A549 (cell line): Measurements from ENCODE around the gene ARHGEF3. TPM values are rescaled to one million over a fixed set of nuclear protein-coding genes. Genes with fewer than 3 reads are reported as not detected.

ENCODE experiments used
- ATAC-seq, 2 experiments: fragments of 200-7000 bp in 1 of 2; fragments of >200 bp in 1 of 2; cut with Nextera tagmentation in 1 of 2; cut with Tn5 transposase in 1 of 2; 3 replicates each; pipeline versions ENCODE4 v1.8.0 to v1.9.1; 2018 to 2020; ENCODE audit warnings: mild to moderate bottlenecking in 1 of 2, moderate library complexity in 1 of 2
- CTCF ChIA-PET: fragments of 300-600 bp; sonication (Branson Sonifier 250); formaldehyde crosslinking; extraction: SDS; loops from one replicate; lab custom pipeline; 2021; ENCODE audit warnings: antibody characterized with exemption, inconsistent platforms; lab: Yijun Ruan, JAX
- POLR2A ChIA-PET: fragments of 350-600 bp; formaldehyde crosslinking; extraction: SDS; loops from one replicate; lab custom pipeline; 2021; ENCODE audit warnings: antibody characterized with exemption, inconsistent platforms; lab: Yijun Ruan, JAX
- DNase-seq, 2 experiments: peaks; one replicate each; pipeline versions ENCODE4 v3.0.0 to v3.0.0-alpha.2; 2011 to 2016; ENCODE audit warnings: low read depth in 1 of 2, low spot score in 1 of 2
- FAIRE-seq: peaks from 2 replicates; lab custom pipeline; 2011; peaks lifted over from hg19 to GRCh38; lab: Jason Lieb, UNC
- H3K27ac ChIP-seq, 2 experiments: fragments of >200 bp; sonication (Bioruptor Twin); formaldehyde crosslinking; 3 replicates each; pipeline ENCODE4 v1.5.1; 2016 to 2017
- H3K4me1 ChIP-seq: fragments of >200 bp; sonication (Bioruptor Twin); formaldehyde crosslinking; 3 replicates; pipeline ENCODE4 v1.6.1; 2016
- H3K4me2 ChIP-seq: fragments of >200 bp; sonication (Bioruptor Twin); formaldehyde crosslinking; 3 replicates; pipeline ENCODE4 v1.6.1; 2016
- H3K4me3 ChIP-seq: fragments of >200 bp; sonication (Bioruptor Twin); formaldehyde crosslinking; 3 replicates; pipeline ENCODE4 v1.5.1; 2016
- H3K9me3 ChIP-seq: fragments of >200 bp; sonication (Bioruptor Twin); formaldehyde crosslinking; 3 replicates; pipeline ENCODE4 v1.6.1; 2016
- CBX2 ChIP-seq: fragments of 200-600 bp; sonication (generic); IDR thresholded peaks from 2 replicates; pipeline ENCODE4 v1.6.1; 2016; ENCODE audit warnings: low read depth, mild to moderate bottlenecking, borderline replicate concordance
- CBX8 ChIP-seq: fragments of 200-600 bp; sonication (generic); IDR thresholded peaks from 2 replicates; pipeline ENCODE4 v1.6.1; 2016
- CEBPB ChIP-seq, 2 experiments: fragments of >200 bp in 1 of 2; sonication (Bioruptor Twin) in 1 of 2; formaldehyde crosslinking in 1 of 2; IDR thresholded peaks; 2 replicates each; pipeline ENCODE4 v1.6.1; 2012 to 2016
- CHD4 ChIP-seq: fragments of 200-600 bp; sonication (generic); IDR thresholded peaks from 2 replicates; pipeline ENCODE4 v1.6.1; 2016; ENCODE audit warnings: antibody characterized with exemption, mild to moderate bottlenecking, borderline replicate concordance
- EHMT2 ChIP-seq: fragments of 200-600 bp; sonication (generic); IDR thresholded peaks from 2 replicates; pipeline ENCODE4 v1.6.1; 2016; ENCODE audit warnings: antibody characterized with exemption, low read depth, mild to moderate bottlenecking, moderate library complexity
- EP300 ChIP-seq, 2 experiments: fragments of >200 bp; sonication (Bioruptor Twin); formaldehyde crosslinking; IDR thresholded peaks; 2 replicates in 1 of 2; 3 replicates in 1 of 2; pipeline ENCODE4 v1.6.1; 2016 to 2017
- ESRRA ChIP-seq: fragments of 150-350 bp; IDR thresholded peaks from 2 replicates; pipeline ENCODE4 v1.6.1; 2014; ENCODE audit warnings: mild to moderate bottlenecking, low read length, borderline replicate concordance
- FOSB ChIP-seq: fragments of 250-450 bp; sonication (Bioruptor Pico); IDR thresholded peaks from 2 replicates; pipeline ENCODE4 v1.5.0; 2020; ENCODE audit warnings: mild to moderate bottlenecking, moderate library complexity
- HDAC2 ChIP-seq: fragments of 200-600 bp; sonication (generic); IDR thresholded peaks from 2 replicates; pipeline ENCODE4 v1.6.1; 2016
- KDM5A ChIP-seq: fragments of 200-600 bp; sonication (generic); IDR thresholded peaks from 2 replicates; pipeline ENCODE4 v1.6.1; 2016; ENCODE audit warnings: antibody characterized with exemption, mild to moderate bottlenecking
- MAFK ChIP-seq: fragments of 450-650 bp; IDR thresholded peaks from 2 replicates; pipeline ENCODE4 v1.6.1; 2014; ENCODE audit not compliant: partially characterized antibody
- MYC ChIP-seq: IDR thresholded peaks from 2 replicates; pipeline ENCODE4 v1.6.1; 2012; ENCODE audit warnings: mild to moderate bottlenecking, inconsistent platforms, low read length, improper control_type of control experiment, borderline replicate concordance
- NFE2L2 ChIP-seq: fragments of 150-350 bp; conservative IDR thresholded peaks from 2 replicates; pipeline ENCODE4 v1.6.1; 2014; ENCODE audit warnings: low read length
- NPAS2 ChIP-seq: fragments of 250-450 bp; sonication (Bioruptor Pico); IDR thresholded peaks from 2 replicates; pipeline ENCODE4 v1.8.0; 2022; ENCODE audit warnings: mild to moderate bottlenecking, moderate library complexity, borderline replicate concordance
- PHF8 ChIP-seq: fragments of 200-600 bp; sonication (generic); IDR thresholded peaks from 2 replicates; pipeline ENCODE4 v1.6.1; 2016; ENCODE audit warnings: low read depth, mild to moderate bottlenecking, antibody characterized with exemption, moderate library complexity, borderline replicate concordance
- RNF2 ChIP-seq: fragments of 200-600 bp; sonication (generic); IDR thresholded peaks from 2 replicates; pipeline ENCODE4 v1.6.1; 2016; ENCODE audit warnings: low read depth, mild to moderate bottlenecking, antibody characterized with exemption, moderate library complexity, borderline replicate concordance
- SMC3 ChIP-seq: fragments of >200 bp; sonication (Bioruptor Twin); formaldehyde crosslinking; IDR thresholded peaks from 3 replicates; pipeline ENCODE4 v1.6.1; 2018; ENCODE audit warnings: inconsistent platforms
- TFCP2L1 ChIP-seq: fragments of 250-450 bp; sonication (Bioruptor Pico); IDR thresholded peaks from 2 replicates; pipeline ENCODE4 v1.5.0; 2021; ENCODE audit warnings: mild to moderate bottlenecking
- ZSCAN20 ChIP-seq: fragments of 250-450 bp; sonication (Bioruptor Pico); IDR thresholded peaks from 2 replicates; pipeline ENCODE4 v1.8.0; 2022; ENCODE audit warnings: mild to moderate bottlenecking, moderate library complexity
- WGBS: methylation state at CpG from one replicate; pipeline ENCODE4 v1.1.6; 2017; ENCODE audit errors: missing lambda C conversion rate; 5-methylcytosine and 5-hydroxymethylcytosine counted together
- polyA plus RNA-seq, 4 experiments: library from polyadenylated mRNA; depleted of rRNA in 3 of 4; stranded (reverse); fragments of >200 nt; fragmentation: RNase III in 1 of 4; extraction: RNeasy Plus Mini Kit Qiagen cat#74134 plus additional on column Dnase treatment in 1 of 4; gene quantifications; 2 replicates in 3 of 4; 3 replicates in 1 of 4; pipeline ENCODE4 v1.2.3, GENCODE V29; 2011 to 2017
- TF ChIP-seq, protein P1 (sequence below): IDR thresholded peaks from 2 replicates; pipeline ENCODE4 v1.6.1; 2012
- TF ChIP-seq, protein P2 (sequence below): fragments of 450-650 bp; IDR thresholded peaks from 2 replicates; pipeline ENCODE4 v1.6.1; 2014; ENCODE audit warnings: antibody characterized with exemption
- TF ChIP-seq, protein P3 (sequence below): IDR thresholded peaks from 2 replicates; pipeline ENCODE4 v1.6.1; 2012

ARHGEF3 gene
- polyA plus RNA-seq, 2 of the 4 experiments (the other 2 are of a cell fraction): 7.3 to 10.6 TPM

DNA sequence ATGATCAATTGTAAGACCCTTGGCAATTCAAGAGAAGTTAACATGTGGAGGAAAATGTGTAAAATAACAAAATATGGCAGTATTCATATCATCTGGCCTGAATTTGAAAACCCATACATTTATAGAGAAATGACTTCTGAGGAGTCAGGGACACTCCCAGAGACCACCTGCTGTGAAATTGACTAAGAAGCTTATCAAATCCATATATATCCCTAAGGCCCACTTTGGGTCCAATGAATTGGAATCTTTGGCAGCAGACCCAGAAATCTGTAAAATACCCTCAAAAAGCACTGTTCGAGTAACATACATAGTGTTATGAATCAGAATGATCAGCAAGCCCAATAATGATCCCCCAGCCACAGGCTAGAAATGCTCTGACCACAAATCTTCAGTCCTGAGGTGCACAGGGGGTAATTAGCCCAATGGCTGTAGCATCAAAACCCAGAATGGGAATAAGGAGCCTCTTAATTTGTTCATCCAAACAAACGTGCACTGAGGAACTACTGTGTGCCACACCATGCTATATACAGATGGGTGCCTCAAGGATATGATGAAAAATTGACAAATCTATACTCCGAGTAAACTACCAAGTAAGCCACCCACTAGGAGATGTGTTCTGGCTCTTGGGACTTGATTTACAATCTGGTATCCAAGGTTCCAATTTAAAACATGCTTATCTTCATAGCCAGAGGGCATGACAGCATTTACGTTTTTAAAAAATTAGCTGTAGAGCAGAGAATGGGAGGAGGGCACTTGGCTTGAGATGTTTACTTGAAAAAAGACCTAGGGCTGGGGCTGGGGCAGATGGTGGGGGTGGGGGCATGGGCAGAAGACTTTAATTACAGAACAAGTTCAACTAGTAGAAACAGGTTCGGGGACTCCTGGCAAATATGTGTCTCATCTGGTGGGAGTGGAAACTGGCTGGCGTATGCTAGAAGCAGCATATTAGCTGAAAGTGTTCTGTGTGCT, 9.1 kb upstream of the ARHGEF3 start:
- FAIRE-seq: no peak
- no peak for ATAC-seq
- no peak overlapping the region for H3K27ac ChIP-seq
- 58% methylated on average over 6 of the region's 6 CpGs for WGBS
- no peak overlapping the region for H3K4me2 ChIP-seq
- H3K4me1 ChIP-seq: peaks cover 3% of the 10 kb centered on the region; the same call in 1 of the 3 replicates
- ChIA-PET CTCF (interaction anchor here (0.7 to 2.4 kb wide), 5 partner anchors 9 to 178 kb away, joined by 3 to 8 read pairs (median 5); partner anchors contain the start of gene ARHGEF3), POLR2A (no interaction called here)
- no peaks in the 10 kb centered on the region for H3K9me3 ChIP-seq
- TF ChIP-seq EP300 (IDR thresholded peaks at IDR 0.05): no peak
- no peak for TF ChIP-seq CHD4
- TF ChIP-seq, protein P1, sequence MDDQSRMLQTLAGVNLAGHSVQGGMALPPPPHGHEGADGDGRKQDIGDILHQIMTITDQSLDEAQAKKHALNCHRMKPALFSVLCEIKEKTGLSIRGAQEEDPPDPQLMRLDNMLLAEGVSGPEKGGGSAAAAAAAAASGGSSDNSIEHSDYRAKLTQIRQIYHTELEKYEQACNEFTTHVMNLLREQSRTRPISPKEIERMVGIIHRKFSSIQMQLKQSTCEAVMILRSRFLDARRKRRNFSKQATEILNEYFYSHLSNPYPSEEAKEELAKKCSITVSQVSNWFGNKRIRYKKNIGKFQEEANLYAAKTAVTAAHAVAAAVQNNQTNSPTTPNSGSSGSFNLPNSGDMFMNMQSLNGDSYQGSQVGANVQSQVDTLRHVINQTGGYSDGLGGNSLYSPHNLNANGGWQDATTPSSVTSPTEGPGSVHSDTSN: no peak
- TF ChIP-seq, protein P2, sequence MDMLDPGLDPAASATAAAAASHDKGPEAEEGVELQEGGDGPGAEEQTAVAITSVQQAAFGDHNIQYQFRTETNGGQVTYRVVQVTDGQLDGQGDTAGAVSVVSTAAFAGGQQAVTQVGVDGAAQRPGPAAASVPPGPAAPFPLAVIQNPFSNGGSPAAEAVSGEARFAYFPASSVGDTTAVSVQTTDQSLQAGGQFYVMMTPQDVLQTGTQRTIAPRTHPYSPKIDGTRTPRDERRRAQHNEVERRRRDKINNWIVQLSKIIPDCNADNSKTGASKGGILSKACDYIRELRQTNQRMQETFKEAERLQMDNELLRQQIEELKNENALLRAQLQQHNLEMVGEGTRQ: no peak
- no peak for TF ChIP-seq ESRRA
- TF ChIP-seq TFCP2L1 (CRISPR knock-in tag): no peak
- TF ChIP-seq CBX2: no peak
- TF ChIP-seq ZSCAN20 (CRISPR knock-in tag): no peak
- no peak for TF ChIP-seq EHMT2
- no peak for TF ChIP-seq FOSB
- no peak for DNase-seq
- no peak overlapping the region for H3K4me3 ChIP-seq

DNA sequence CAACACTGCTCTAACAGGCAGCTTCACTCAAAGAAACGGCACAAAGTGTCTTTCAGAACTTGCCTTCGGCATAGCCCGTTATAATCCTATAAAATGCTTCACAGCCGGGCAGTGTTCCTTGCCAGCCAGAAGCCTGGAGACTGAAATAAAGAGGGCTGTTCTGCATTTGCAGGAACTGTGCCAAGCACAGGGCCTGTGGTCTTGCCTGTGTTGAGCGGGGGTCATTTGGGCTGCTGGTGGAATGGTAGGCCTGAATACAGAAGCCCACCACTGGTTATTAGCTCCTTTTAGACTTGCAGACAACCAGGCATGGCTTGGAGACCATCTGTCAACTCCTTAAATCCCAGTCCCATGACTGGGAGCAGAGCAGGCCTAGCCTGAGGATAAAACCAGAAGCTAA, 4.7 kb upstream of the ARHGEF3 start:
- CTCF ChIA-PET: interaction anchor here (0.6 to 1.9 kb wide), 4 partner anchors 12 to 260 kb away, joined by 3 to 7 read pairs (median 4); no protein-coding TSS in a partner anchor
- Histone ChIP-seq H3K9me3 (no peaks in the 10 kb centered on the region), H3K4me2 (no peak overlapping the region), H3K4me1 (no peaks in the 10 kb centered on the region), H3K27ac (no peak overlapping the region), H3K4me3 (no peak overlapping the region)
- ATAC-seq (no peak), DNase-seq (no peak), FAIRE-seq (no peak)
- TF ChIP-seq SMC3 (no peak), PHF8 (no peak), MAFK (no peak), CBX8 (no peak)
- 97% methylated on average over 5 of the region's 5 CpGs for WGBS
- POLR2A ChIA-PET: no interaction called here

DNA sequence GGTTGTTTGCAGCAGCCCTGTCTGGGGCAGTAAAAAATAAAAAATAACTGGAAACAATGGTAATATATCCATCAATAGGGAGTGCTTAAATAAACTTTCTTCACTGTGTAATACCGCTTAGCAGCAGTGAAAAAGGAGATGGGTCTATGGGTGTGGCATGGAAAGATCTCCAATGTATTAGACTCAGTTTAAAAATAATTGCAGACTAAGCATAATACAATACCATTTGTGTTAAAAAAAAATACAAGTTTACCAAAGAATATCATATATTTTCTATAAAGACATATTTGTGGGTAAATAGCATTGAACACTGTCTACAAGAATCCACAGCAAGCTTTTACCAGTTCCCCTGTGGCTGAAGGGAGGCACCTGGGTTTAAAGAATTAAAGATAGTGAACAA, 1.0 kb upstream of the ARHGEF3 start:
- ATAC-seq (no peak), DNase-seq (no peak), FAIRE-seq (no peak)
- Histone ChIP-seq H3K4me3 (no peak overlapping the region), H3K4me1 (no peaks in the 10 kb centered on the region), H3K27ac (no peak overlapping the region; a peak in 1 of 6 replicates), H3K9me3 (no peaks in the 10 kb centered on the region), H3K4me2 (peak overlapping the region; percentile 93)
- WGBS: 86% methylated on average over 1 of the region's 1 CpG
- ChIA-PET CTCF (interaction anchor here (1.3 to 7.8 kb wide), 7 partner anchors 8 to 186 kb away, joined by 5 to 55 read pairs (median 7); no protein-coding TSS in a partner anchor), POLR2A (no interaction called here)
- TF ChIP-seq HDAC2 (no peak), MAFK (peak; percentile 76)

DNA sequence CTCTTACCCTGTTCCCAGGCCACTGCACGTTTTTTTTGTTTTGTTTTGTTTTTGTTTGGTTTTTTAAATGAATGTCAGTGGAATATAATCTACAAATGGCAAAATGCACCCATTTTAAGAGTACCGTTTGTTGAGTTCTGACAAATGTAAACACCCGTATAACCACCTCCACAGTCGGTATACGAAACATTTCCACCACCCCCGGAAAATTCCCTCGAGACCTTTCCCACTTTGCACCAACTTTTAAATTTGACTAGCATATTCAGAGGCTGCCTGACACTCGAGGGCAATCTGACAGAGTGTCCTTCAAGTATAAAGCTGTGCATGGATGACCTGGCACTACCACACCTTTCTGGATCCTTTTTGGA, 613 bp upstream of the ARHGEF3 start:
- CTCF ChIA-PET: interaction anchor here (0.7 to 7.8 kb wide), 11 partner anchors 8 to 186 kb away, joined by 3 to 55 read pairs (median 6); no protein-coding TSS in a partner anchor
- FAIRE-seq (no peak), ATAC-seq (no peak), DNase-seq (no peak)
- peak overlapping the region in 1 of 2 experiments; percentile 91; a peak in 2 of 6 replicates for H3K27ac ChIP-seq
- H3K9me3 ChIP-seq: no peaks in the 10 kb centered on the region
- no peaks in the 10 kb centered on the region for H3K4me1 ChIP-seq
- POLR2A ChIA-PET: interaction anchor here (0.5 kb wide), 1 partner anchor 77 kb away, joined by 3 read pairs; no protein-coding TSS in a partner anchor
- H3K4me3 ChIP-seq: peak overlapping the region; percentile 64
- TF ChIP-seq NFE2L2 (no peak), CEBPB (IDR thresholded peaks at IDR 0.05) (no peak), MYC (no peak), NPAS2 (no peak), KDM5A (no peak), EHMT2 (no peak), CBX2 (no peak), RNF2 (no peak)
- TF ChIP-seq, protein P3, sequence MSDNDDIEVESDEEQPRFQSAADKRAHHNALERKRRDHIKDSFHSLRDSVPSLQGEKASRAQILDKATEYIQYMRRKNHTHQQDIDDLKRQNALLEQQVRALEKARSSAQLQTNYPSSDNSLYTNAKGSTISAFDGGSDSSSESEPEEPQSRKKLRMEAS: no peak
- WGBS: 20% methylated on average over 8 of the region's 8 CpGs
- peak overlapping the region; percentile 93 for H3K4me2 ChIP-seq
